ENCODE data around the gene IL36A. TPM values are rescaled to one million over a fixed set of nuclear protein-coding genes. Genes with fewer than 3 reads are reported as not detected.

Gene IL36A, protein sequence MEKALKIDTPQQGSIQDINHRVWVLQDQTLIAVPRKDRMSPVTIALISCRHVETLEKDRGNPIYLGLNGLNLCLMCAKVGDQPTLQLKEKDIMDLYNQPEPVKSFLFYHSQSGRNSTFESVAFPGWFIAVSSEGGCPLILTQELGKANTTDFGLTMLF
- total RNA-seq (not detected), polyA plus RNA-seq (not detected)

DNA sequence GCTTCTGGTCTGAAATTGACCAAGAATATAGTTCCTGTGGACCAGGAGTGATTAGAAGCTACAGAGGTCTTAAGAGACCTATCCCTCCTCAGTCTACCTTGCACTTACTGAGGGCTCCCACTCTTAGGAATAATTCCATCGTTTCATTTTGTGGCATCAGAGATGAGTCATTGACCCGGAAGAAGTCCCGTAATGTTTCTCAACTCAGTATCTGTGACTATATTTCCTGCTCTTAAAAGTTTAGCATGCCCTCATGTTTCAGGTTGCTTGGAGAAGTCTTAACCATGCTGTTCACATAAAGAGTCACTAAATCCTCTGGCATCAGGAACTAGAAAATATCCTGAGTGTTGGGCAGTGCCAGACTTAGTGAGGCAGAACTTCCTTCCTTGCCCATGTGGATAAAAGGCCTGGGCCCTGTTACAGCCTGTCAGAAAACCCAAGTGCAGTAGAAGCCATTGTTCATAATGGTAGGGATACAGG lies at the start of gene IL36A:
Gene IL36A, plus strand, starts transcription at position 430 of the 480 bp plus-strand sequence. CDS start 413 bp downstream, outside the sequence.
- H3K4me1 ChIP-seq: no peaks in the 10 kb centered on the region
- no peak for DNase-seq
- no peak for TF ChIP-seq CTCF (IDR thresholded peaks at IDR 0.05)
- H3K9me3 ChIP-seq: no peaks in the 10 kb centered on the region
- intact Hi-C loops (cut with DNase I): no loop called here
- FAIRE-seq: no peak
- ATAC-seq: no peak
- 76 to 82% methylated on average over 3 of the region's 3 CpGs for WGBS, 2 donors
- H3K4me3 ChIP-seq: no peak within 1 kb of the TSS
- H3K36me3 ChIP-seq: no peaks in the 10 kb centered on the region
- no peaks in the 10 kb centered on the region for H3K27me3 ChIP-seq
- H3K27ac ChIP-seq: no peak within 1 kb of the TSS

GRCh38 chr2:112957511-112957910 lies 47.7 kb upstream of the IL36A start:
- ATAC-seq: no peak
- H3K27me3 ChIP-seq: no peaks in the 10 kb centered on the region
- FAIRE-seq: no peak
- H3K27ac ChIP-seq: no peak overlapping the region
- H3K4me1 ChIP-seq: no peaks in the 10 kb centered on the region
- intact Hi-C loops (cut with DNase I): no loop called here
- no peaks in the 10 kb centered on the region for H3K9me3 ChIP-seq
- WGBS, 2 donors: 90 to 95% methylated on average over 3 of the region's 3 CpGs
- H3K36me3 ChIP-seq: no peaks in the 10 kb centered on the region
- H3K4me3 ChIP-seq: no peak overlapping the region
- TF ChIP-seq CTCF (IDR thresholded peaks at IDR 0.05): no peak
- no peak for DNase-seq

- Histone ChIP-seq H3K9me3 (no peaks in the 10 kb centered on the region), H3K4me1 (no peaks in the 10 kb centered on the region), H3K27me3 (no peaks in the 10 kb centered on the region), H3K27ac (no peak overlapping the region), H3K4me3 (no peak overlapping the region), H3K36me3 (no peaks in the 10 kb centered on the region)
- FAIRE-seq: no peak
- TF ChIP-seq CTCF (IDR thresholded peaks at IDR 0.05): peak; percentile 42 to 71 (median 65)
- WGBS, 2 donors: 28 to 35% methylated on average over 9 of the region's 9 CpGs
- ATAC-seq: peak; percentile 78 to 93 (median 90)
- DNase-seq: peak in 2 of 6 donors; percentile 17 to 43
- intact Hi-C loops (cut with DNase I): no loop called here
Observed at GRCh38 chr2:112958428-112959108, 46.7 kb upstream of the IL36A start.

- FAIRE-seq: no peak
- Histone ChIP-seq H3K4me1 (no peaks in the 10 kb centered on the region), H3K36me3 (no peaks in the 10 kb centered on the region), H3K27ac (no peak overlapping the region), H3K4me3 (no peak overlapping the region), H3K9me3 (no peaks in the 10 kb centered on the region), H3K27me3 (no peaks in the 10 kb centered on the region)
- ATAC-seq: no peak
- TF ChIP-seq CTCF (IDR thresholded peaks at IDR 0.05): no peak
- no peak for DNase-seq
- intact Hi-C loops (cut with DNase I): no loop called here
- WGBS, 2 donors: 56 to 63% methylated on average over 14 of the region's 14 CpGs
Observed at GRCh38 chr2:112959109-112959812, 46.0 kb upstream of the IL36A start.
